GM19468 (cell line): ENCODE data around the gene SFRP2.

Experiments used
- ATAC-seq: cut with Tn5 transposase; IDR thresholded peaks from one replicate; pipeline ENCODE4 v1.9.1; 2021; ENCODE audit warnings: mild to moderate bottlenecking, moderate library complexity, moderate number of reproducible peaks; ENCODE audit not compliant: unreplicated experiment; ENCODE audit errors: extremely low read depth

Gene SFRP2, protein sequence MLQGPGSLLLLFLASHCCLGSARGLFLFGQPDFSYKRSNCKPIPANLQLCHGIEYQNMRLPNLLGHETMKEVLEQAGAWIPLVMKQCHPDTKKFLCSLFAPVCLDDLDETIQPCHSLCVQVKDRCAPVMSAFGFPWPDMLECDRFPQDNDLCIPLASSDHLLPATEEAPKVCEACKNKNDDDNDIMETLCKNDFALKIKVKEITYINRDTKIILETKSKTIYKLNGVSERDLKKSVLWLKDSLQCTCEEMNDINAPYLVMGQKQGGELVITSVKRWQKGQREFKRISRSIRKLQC

DNA sequence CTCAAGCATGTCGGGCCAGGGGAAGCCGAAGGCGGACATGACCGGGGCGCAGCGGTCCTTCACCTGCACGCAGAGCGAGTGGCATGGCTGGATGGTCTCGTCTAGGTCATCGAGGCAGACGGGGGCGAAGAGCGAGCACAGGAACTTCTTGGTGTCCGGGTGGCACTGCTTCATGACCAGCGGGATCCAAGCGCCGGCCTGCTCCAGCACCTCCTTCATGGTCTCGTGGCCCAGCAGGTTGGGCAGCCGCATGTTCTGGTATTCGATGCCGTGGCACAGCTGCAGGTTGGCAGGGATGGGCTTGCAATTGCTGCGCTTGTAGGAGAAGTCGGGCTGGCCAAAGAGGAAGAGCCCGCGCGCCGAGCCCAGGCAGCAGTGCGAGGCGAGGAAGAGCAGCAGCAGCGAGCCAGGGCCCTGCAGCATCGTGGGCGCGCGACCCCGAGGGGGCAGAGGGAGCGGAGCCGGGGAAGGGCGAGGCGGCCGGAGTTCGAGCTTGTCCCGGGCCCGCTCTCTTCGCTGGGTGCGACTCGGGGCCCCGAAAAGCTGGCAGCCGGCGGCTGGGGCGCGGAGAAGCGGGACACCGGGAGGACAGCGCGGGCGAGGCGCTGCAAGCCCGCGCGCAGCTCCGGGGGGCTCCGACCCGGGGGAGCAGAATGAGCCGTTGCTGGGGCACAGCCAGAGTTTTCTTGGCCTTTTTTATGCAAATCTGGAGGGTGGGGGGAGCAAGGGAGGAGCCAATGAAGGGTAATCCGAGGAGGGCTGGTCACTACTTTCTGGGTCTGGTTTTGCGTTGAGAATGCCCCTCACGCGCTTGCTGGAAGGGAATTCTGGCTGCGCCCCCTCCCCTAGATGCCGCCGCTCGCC is at the start of gene SFRP2:
Gene SFRP2 (minus strand): TSS at position 671 of the 864 bp plus-strand sequence. CDS start 248 bp downstream, at position 423.
- ATAC-seq, result no peak

DNA sequence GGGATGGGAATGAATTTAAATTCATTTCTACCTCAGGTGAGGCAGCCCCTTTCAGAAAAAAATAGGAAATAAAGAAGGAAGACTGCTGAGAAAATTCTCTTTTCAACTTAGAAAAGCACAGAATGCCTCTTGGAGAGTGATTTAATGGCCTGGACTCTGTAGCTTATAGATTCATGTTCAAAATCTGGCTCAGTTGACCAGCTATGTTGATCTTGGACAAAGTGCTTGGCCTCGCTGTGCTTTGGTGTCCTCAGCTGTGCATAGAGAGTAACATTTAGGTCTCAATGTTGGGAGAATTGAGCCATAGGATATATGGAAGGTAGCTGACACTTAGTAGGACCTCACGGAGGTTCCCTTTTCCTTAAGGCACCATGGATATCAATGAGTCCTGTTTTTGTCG is 49.7 kb upstream of the SFRP2 start:
- ATAC-seq, result no peak

DNA sequence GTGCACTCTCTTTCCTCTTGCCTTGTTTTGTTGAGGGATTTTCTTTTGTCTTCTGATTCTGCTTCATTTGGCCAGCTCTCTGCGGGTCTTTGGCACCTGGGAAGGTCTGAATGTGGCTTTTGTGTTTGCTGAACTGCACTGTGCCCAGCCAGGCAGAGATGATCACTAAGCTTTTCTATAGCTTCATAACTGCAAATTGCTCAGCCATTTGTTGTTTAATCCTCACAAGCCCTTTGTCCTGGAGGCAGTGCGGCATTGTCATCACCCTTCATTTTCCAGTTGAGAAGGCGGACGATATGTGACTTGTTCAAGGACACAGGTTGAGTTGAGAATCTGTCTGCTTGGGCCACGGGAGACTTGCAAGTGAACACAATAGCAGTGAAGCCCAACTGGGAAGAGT is 46.0 kb upstream of the SFRP2 start:
- ATAC-seq, result no peak

DNA sequence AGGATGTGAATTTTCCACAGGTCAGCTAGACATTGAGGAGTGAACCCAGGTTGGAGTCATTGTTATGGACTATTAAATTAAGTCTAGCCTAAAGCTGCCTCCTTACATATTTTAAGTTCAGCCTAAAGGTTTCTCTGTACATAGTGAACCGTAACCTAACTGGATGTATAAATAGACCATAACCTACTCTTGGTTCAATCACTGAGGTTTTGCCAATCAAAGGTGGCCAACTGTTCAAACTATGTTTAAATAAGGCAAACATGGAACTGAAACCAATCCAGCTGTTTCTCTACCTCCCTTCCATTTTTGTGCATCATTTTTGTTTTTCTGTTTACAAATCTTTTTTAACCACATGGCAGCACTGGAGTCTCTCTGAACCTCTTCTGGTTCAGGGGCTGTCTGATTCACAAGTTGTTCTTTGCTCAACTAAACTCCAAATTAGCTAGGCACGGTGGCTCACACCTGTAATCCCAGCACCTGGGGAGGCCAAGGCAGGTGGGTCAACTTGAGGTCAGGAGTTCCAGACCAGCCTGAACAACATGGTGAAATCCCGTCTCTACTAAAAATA is 43.9 kb upstream of the SFRP2 start:
- no peak for ATAC-seq

DNA sequence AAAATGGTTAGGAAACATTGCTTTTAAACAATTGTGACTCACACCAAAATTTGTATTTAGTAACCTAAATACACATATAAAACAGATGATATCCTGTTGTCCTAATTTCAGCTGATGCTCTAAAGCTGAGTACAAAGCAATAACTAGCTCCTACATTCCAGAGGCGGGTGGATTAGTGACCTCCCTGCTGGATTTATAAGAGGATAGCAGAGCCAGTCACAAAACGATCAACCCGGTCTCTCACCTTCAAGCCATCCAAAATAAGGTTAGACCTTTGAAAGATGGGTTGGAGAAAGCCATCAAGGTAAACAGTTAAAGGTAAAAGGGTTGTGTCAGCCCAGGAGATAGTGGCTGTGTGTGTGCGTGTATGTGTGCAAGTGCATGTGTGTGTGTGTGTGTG is 43.2 kb upstream of the SFRP2 start:
- no peak for ATAC-seq

DNA sequence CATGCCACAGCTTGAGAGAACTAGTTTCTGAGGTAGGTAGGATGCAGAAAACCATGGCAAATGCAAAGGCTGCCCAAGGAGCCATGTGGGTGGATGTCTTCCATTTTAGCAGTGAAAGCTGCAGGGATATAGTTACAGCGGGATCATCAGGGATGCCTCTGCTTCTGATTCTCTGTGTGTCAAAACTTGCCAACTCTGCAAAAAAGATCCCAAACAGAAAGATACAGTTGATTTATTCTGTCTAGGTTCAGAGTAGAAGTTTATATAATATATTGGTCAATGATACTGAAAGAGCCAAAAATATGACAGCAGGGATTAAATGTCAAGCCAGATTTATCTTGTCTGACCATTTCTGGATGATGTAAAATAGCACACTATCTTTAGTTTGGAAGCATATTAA is 42.4 kb upstream of the SFRP2 start:
- no peak for ATAC-seq

DNA sequence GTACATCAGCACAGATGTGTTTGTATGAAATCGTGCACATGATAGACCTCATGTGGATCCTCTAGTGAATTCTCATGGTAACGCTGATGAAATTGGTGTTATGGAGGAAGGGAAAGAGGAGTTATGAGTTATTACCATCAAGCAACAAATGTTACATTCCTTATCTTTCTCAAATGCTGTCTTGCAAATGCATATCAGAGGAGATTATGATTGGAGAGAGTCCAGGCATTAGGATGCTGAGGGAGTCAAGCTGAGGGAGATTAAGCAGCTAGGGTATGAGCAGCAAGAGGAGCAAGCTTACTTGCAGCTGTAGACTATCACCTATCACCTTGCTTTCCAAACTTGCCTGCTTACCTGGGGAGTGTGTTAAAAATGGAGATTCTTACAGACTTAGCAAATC is 36.8 kb upstream of the SFRP2 start:
- ATAC-seq, result no peak

DNA sequence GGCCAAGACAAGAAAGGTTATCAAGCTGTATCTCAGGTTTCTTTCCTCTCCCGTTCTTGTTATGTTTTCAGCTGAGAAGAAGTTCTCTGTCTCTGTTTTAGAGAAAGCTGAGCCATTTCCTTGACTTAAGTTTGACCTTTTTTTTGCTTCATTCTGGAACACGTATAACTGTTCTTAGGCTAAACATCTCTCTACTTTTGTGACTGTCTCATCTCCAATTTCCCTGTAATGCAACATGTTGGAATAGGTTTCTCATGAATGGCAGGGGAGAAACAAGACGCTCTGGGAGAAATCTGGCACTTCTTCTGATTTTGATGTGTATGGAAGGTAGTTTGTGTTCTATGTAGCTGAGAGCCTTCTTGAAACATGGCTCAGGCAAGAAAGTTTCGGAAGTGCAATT is 36.2 kb upstream of the SFRP2 start:
- ATAC-seq, result no peak

DNA sequence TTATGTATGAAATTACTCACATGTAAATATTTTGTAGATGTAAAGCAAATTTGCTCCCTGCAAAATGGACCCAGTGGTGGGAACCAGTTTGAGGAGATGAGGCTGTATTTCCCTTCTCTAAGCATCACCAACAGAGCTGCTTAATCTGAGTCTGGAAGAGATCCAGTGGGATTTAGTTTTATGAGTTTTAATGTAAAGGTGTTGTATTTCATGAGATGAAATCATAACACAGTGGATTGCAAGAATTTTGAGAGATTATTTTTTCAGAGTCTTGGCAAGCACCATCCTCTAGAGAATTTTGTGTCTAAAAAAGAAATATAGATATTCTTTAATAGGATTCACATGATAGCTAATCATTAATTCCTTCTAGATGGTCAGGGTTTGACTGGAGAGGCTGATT is 35.6 kb upstream of the SFRP2 start:
- ATAC-seq, result no peak

DNA sequence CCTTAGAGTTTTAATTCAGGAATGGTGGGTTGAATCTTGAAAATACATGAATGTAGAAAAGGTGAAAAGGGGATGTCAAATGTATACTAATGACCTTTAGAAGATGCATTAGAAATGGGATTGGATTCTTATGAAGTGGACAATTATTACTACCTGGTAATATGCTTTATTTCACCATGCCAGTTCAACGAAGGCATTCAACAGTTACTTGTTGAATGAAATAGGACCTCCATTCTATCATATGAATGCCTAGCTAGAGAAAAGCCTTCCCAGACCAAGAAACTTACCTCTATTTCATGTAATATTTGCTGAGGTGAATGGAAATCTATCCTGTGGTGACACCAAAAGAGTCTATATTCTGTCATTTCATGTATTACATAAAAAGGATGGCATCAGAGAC is 34.6 kb upstream of the SFRP2 start:
- no peak for ATAC-seq

DNA sequence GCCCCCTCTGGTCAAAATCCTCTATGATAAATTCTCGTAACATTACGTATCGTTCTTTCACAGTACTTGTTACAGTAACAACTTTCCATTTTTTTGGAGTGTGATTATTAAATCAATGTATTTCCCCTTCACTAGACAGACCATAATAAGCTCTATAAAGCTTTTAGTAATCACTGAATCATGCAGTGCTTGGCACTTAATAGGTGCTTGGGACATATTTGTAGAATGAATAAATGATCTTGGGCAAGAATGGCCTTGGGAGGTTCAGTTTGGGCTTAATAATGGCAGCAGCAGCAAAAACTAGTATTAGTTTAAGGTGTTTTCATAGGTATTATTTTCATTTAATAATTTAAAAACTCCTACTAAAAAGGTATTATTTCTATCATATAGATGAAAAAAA is 33.4 kb upstream of the SFRP2 start:
- no peak for ATAC-seq

DNA sequence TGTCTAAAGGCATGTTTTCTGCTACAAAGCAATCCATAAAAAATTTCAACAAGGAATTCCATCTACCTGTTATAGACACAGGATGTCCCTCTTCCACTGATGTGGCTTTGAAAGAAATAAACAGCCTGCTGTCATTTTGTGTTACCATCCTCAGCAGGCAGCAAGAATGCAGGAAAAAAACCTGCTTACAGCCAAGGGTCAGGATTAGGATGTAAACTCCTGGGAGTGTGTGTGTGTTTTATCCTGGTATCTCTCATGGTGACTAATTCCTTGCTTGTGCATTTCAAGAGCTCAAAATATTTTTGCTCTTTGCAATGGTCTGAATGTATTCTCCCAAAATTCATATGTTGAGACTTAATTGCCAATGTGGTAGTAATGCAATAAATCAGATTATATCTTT is 28.6 kb upstream of the SFRP2 start:
- no peak for ATAC-seq

DNA sequence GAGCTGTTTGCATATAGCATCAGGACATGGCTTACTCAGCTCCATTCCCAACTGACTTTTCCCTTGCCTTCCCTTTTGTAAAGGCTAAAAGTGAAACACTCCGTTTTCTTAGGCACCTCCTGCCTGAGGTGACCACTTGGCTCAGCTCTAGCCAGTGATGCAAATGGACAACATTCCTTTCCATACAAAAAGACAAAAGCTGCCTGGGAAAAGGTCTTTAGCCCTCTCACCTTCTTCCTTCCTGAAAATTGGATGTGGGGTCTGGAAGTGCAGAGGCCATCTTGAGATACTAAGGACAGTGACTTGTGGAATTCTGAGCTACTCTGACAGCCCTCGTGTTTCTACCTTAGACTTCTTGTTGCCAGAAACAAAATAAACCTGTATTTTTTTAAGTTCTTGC is 27.7 kb upstream of the SFRP2 start:
- ATAC-seq, result no peak

DNA sequence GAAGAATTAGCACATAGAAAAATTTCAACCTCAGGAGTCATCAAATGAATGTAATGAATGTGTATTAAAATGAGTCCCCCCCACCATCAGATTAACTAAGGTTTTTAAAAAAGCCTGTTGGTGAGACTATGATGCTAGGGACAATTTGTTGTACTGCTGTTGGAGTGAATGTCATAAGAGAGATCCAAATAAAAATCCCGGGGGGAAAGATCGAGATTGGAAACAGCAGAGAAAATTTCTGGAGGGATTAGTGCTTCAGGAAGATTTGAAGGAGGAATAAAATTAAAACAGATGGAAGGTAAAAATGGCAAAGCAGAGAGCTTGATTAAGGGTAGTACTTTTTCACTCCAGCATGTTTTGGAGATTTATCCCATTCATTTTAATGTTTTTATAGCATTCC is 25.9 kb upstream of the SFRP2 start:
- ATAC-seq, result no peak

DNA sequence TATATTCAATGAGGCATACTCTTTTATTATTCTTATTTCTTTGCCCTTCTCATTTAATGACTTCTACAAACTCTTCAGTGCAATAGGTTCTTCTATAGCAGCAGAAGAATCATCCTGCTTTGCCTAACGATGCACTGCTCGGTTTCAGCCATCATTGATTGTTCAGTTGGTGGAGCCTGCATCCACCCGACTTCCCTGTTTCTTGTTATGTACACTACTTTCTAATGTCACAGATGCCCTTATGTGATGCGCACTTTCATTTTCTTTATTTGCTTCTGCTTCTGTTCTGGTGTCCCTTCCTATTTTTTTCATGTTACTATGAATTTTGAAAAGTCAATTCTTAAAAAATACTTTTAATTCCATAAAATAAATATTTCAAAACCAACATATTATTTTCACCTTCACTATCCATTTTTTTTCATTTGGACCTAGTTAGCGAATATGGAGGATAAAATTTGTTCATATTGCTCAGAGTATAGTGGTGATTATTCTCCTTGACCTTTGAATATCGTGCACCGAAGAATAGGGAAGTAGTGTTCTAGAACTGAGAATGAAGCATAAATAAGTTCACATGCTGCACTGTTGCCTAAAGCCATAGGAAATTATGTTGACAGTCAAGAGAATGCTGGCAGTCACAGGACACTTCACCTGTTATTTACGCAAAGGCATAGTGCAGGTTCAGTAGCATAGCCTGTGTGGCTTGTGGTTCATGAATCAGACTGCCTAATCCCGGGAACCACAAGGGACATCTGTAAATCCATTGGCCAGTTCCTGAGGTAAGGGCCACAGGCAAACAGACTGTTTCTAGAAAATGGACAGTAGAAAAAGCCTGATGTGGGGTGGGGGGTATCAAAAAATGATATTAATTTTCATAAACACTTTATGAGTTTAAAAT is 21.3 kb upstream of the SFRP2 start:
- no peak for ATAC-seq

DNA sequence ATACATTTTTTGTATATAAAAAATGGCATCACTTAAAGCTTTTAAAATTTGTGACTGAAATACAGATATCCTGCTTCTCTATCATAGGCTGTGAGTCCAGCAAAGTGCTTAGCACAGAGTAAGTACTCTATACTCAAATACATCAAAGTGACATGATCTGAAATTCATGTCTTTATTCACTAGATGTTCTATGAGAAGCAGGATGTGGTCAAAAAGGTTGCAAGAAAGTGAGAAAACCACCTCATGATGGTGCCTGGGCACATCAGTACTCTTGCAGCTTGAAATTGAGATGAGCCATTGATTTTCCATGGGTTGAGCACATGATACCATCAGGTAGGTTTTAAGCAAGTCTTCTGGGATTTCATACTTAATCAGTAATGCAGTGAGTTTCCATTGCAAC is 20.4 kb upstream of the SFRP2 start:
- ATAC-seq, result peak; percentile 67

DNA sequence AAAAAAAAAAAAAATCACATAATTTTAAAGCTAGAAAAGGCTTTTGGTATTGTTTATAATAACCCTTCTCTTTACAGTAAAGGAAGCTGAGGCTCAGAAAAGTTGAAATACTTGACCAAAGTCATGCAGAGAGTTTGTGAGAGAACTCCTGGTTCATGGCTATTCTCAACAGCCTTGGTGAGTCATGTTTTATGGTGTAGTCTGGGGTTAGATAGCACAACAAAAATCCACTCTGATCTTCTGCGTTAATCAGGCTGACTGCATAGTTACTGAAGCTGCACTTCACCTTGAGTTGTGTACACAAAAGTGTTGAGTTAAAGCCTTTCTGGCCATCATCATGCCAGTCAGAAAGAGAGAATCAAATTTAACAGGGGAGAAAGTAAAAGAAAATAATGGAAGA is 19.3 kb upstream of the SFRP2 start:
- ATAC-seq, result no peak

DNA sequence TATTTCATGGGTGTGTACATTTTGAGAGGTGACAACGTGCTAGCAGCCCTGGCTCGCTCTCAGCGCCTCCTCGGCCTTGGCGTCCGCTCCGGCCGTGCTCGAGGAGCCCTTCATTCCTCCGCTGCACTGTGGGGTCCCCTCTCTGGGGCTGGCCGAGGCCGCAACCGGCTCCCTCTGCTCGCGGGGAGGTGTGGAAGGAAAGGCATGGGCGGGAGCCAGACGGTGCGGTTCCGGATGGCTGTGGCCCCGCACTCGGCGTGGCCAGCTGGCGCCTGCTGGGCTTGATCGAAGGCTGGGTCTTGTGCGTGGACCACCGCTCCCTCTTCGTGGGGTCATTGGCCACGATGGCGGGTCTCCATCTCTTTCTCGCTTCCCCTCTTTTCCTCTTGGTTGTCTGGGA is 17.2 kb upstream of the SFRP2 start:
- ATAC-seq, result no peak

DNA sequence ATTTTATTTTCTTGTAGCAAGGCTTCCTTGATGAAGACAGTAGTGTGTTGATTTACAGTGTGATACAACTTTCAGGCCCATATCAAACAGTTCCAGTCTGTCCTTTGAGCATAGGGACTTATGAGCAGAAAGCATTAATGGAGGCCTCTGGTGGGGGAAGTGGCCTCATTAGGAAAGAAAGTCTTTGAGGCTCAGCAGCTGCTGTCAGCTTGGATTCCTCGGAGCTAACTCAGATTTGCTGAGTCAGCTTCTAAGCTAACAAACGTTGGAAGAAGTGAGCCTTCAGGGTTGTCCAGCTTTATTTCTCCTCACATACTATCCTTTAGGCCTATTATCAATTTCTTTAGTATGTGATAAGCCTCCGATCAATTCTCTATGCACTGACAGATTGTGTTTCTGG is 15.8 kb upstream of the SFRP2 start:
- no peak for ATAC-seq

DNA sequence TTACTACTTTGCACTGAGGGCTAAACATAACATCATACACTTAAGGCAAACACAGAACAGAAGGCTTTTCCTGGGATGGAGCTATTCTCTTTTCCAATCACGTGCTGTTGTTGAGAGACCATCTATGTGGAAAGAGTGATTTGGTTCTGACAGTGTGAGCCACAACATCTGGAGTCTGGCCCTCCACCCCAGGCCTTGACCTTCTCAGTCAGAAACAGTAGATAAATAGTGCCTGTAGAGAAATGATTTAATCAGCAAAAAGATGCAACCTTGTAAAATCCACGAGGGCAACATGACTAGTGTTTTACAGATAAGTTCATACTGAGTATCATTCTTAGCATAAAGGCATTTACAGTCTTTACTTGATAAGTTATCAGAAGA is 10.8 kb upstream of the SFRP2 start:
- ATAC-seq, result no peak
